GM12892 (cell line): ENCODE results near the gene DNAJB1.

ENCODE experiments used
- DNase-seq: peaks from one replicate; pipeline ENCODE4 v3.0.0; 2011; ENCODE audit not compliant: insufficient read length
- FAIRE-seq: peaks from 2 replicates; lab custom pipeline; 2011; peaks lifted over from hg19 to GRCh38; lab: Jason Lieb, UNC
- POLR2A ChIP-seq: IDR thresholded peaks from 2 replicates; pipeline ENCODE4 v1.6.1; 2011; ENCODE audit warnings: low read depth, low read length, control low read depth
- POLR2AphosphoS5 ChIP-seq: IDR thresholded peaks from 2 replicates; pipeline ENCODE4 v1.6.1; 2011; ENCODE audit warnings: low read depth, low read length, control low read depth
- TAF1 ChIP-seq: IDR thresholded peaks from 2 replicates; pipeline ENCODE4 v1.6.1; 2011; ENCODE audit warnings: low read depth, mild to moderate bottlenecking, control low read depth, low read length, borderline replicate concordance

DNAJB1 gene

DNA sequence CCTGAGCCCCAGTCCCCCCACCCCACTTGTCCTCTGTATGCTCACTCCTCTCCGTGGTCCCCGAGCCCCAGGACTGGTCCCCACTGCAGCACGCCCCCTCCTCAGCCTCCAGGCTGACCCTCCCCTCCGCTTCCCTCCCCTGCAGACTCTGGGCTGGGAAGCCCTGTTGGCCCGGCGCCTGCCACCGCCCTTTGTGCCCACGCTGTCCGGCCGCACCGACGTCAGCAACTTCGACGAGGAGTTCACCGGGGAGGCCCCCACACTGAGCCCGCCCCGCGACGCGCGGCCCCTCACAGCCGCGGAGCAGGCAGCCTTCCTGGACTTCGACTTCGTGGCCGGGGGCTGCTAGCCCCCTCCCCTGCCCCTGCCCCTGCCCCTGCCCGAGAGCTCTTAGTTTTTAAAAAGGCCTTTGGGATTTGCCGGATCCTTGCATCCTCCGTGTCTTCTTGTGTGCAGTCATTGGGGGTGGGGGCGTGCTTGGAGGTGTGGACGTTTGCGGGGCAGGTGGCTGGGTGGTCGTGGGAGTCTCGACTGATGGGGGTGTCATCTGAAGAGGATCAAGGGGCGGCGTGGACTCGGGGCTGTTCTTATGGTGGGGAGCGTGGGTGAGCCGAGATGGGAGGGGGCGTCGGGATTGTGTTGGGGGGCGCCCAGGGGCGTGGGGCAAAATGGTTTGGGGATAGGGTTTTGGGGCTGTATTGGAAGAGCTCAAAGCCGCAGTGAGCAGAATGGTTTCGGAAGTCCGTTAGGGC lies 46.6 kb downstream of the DNAJB1 start:
- TF ChIP-seq TAF1 = no peak
- TF ChIP-seq POLR2AphosphoS5 = no peak
- no peak for TF ChIP-seq POLR2A
- no peak for FAIRE-seq
- DNase-seq = no peak

DNA sequence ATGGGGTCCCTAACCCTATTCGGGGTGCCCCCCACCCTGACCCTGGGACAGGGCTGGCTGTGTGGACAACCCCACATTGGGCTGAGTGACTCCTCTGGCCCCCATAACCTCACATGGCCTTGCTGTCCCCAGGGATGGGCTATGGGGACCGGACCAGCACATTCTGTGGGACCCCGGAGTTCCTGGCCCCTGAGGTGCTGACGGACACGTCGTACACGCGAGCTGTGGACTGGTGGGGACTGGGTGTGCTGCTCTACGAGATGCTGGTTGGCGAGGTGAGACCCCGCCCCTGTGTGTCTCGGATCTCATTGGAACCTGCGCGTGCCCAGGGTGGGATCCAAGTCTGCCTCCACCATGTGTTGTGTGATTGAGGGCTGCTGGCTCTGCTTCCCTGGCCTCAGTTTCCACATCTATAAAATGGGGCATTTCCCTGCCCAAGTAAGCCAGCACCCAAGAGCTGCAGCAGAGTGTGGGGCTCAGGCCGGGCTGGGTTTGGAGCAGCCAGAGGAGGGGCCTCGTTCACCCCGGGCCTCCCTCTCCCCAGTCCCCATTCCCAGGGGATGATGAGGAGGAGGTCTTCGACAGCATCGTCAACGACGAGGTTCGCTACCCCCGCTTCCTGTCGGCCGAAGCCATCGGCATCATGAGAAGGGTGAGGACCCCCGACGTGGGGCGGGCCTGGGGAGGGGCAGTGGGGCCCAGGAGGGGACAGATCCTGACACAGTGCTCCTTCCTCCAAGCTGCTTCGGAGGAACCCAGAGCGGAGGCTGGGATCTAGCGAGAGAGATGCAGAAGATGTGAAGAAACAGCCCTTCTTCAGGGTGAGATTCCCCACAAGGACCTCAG lies 47.9 kb downstream of the DNAJB1 start:
- TF ChIP-seq POLR2AphosphoS5 = no peak
- no peak for TF ChIP-seq POLR2A
- TF ChIP-seq TAF1 = no peak
- FAIRE-seq = no peak
- no peak for DNase-seq

DNA sequence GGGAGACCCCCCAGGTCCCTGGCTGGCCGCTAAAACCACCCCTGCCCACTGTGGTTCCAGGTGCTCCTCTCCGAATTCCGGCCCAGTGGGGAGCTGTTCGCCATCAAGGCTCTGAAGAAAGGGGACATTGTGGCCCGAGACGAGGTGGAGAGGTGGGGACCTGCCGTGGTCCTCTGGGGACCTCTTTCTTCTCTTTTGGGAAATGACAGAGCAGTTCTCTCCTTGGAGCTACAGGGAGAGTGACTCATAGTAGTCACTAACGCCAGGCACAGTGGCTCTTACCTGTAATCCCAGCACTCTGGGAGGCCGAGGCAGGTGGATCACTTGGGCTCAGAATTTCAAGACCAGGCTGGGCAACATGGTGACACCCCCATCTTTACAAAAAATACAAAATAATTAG lies 50.4 kb downstream of the DNAJB1 start:
- DNase-seq (no peak), FAIRE-seq (no peak)
- TF ChIP-seq TAF1 (no peak), POLR2A (no peak), POLR2AphosphoS5 (no peak)

DNA sequence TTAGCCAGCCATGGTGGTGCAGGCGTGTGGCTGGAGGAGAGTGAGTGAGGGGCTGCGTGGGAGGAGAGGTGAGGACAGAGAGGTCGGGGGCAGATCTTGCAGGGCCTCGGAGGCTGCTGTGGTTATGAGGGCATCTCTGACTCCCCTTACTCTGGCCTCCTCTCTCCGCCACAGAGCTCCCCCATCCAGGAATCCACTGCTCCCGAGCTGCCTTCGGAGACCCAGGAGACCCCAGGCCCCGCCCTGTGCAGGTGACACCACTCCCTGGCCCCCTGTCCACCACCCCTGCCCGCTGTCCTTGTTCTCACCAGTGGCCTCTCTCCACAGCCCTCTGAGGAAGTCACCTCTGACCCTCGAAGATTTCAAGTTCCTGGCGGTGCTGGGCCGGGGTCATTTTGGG lies 50.8 kb downstream of the DNAJB1 start:
- DNase-seq (no peak), FAIRE-seq (no peak)
- TF ChIP-seq TAF1 = no peak
- TF ChIP-seq POLR2AphosphoS5 = no peak
- no peak for TF ChIP-seq POLR2A
